ENCODE data around the gene B4GALT6.

B4GALT6 gene

GRCh38 chr18:31707815-31708214, 23.4 kb upstream of the B4GALT6 start:
- Histone ChIP-seq H2AFZ (ENCODE audit: low read depth) (no peak overlapping the region), H3K27me3 (ENCODE audit: insufficient read depth, low read depth) (no peaks in the 10 kb centered on the region), H4K20me1 (ENCODE audit: insufficient read depth) (no peaks in the 10 kb centered on the region), H3K36me3 (ENCODE audit: insufficient read depth) (no peaks in the 10 kb centered on the region), H3K4me3 (IDR thresholded peaks at IDR 0.05; ENCODE audit: insufficient read depth, low read depth, low read length) (no peak overlapping the region), H3K79me2 (ENCODE audit: insufficient read depth, low read depth) (no peaks in the 10 kb centered on the region), H3K27ac (no peak overlapping the region), H3K4me1 (ENCODE audit: low read depth, poor library complexity, severe bottlenecking) (no peaks in the 10 kb centered on the region), H3K9ac (no peak overlapping the region), H3K4me2 (no peak overlapping the region)
- TF ChIP-seq CTCF (conservative IDR thresholded peaks at IDR 0.05; ENCODE audit: low read depth, low read length), result no peak

- H3K27me3 ChIP-seq (ENCODE audit: insufficient read depth, low read depth), result no peaks in the 10 kb centered on the region
- H3K36me3 ChIP-seq (ENCODE audit: insufficient read depth), result no peaks in the 10 kb centered on the region
- H3K9ac ChIP-seq, result no peak overlapping the region
- no peaks in the 10 kb centered on the region for H3K4me1 ChIP-seq (ENCODE audit: low read depth, poor library complexity, severe bottlenecking)
- no peak overlapping the region for H3K27ac ChIP-seq
- H2AFZ ChIP-seq (ENCODE audit: low read depth), result no peak overlapping the region
- no peak overlapping the region for H3K4me3 ChIP-seq (IDR thresholded peaks at IDR 0.05; ENCODE audit: insufficient read depth, low read depth, low read length)
- no peaks in the 10 kb centered on the region for H3K79me2 ChIP-seq (ENCODE audit: insufficient read depth, low read depth)
- TF ChIP-seq CTCF (conservative IDR thresholded peaks at IDR 0.05; ENCODE audit: low read depth, low read length), result no peak
- no peak overlapping the region for H3K4me2 ChIP-seq
- no peaks in the 10 kb centered on the region for H4K20me1 ChIP-seq (ENCODE audit: insufficient read depth)
Measured at GRCh38 chr18:31702449-31702848, 18.1 kb upstream of the B4GALT6 start.

GRCh38 chr18:31701744-31702143, 17.4 kb upstream of the B4GALT6 start:
- Histone ChIP-seq H2AFZ (ENCODE audit: low read depth) (no peak overlapping the region), H3K27me3 (ENCODE audit: insufficient read depth, low read depth) (no peaks in the 10 kb centered on the region), H3K4me3 (IDR thresholded peaks at IDR 0.05; ENCODE audit: insufficient read depth, low read depth, low read length) (no peak overlapping the region), H3K27ac (no peak overlapping the region), H3K9ac (no peak overlapping the region), H4K20me1 (ENCODE audit: insufficient read depth) (no peaks in the 10 kb centered on the region), H3K4me1 (ENCODE audit: low read depth, poor library complexity, severe bottlenecking) (no peaks in the 10 kb centered on the region), H3K79me2 (ENCODE audit: insufficient read depth, low read depth) (no peaks in the 10 kb centered on the region), H3K36me3 (ENCODE audit: insufficient read depth) (no peaks in the 10 kb centered on the region), H3K4me2 (no peak overlapping the region)
- TF ChIP-seq CTCF (conservative IDR thresholded peaks at IDR 0.05; ENCODE audit: low read depth, low read length), result no peak

GRCh38 chr18:31700990-31701389, 16.6 kb upstream of the B4GALT6 start:
- no peaks in the 10 kb centered on the region for H4K20me1 ChIP-seq (ENCODE audit: insufficient read depth)
- H3K27me3 ChIP-seq (ENCODE audit: insufficient read depth, low read depth), result no peaks in the 10 kb centered on the region
- H3K9ac ChIP-seq, result no peak overlapping the region
- no peaks in the 10 kb centered on the region for H3K79me2 ChIP-seq (ENCODE audit: insufficient read depth, low read depth)
- no peaks in the 10 kb centered on the region for H3K36me3 ChIP-seq (ENCODE audit: insufficient read depth)
- no peak for TF ChIP-seq CTCF (conservative IDR thresholded peaks at IDR 0.05; ENCODE audit: low read depth, low read length)
- no peak overlapping the region for H2AFZ ChIP-seq (ENCODE audit: low read depth)
- no peak overlapping the region for H3K4me3 ChIP-seq (IDR thresholded peaks at IDR 0.05; ENCODE audit: insufficient read depth, low read depth, low read length)
- no peak overlapping the region for H3K4me2 ChIP-seq
- H3K4me1 ChIP-seq (ENCODE audit: low read depth, poor library complexity, severe bottlenecking), result no peaks in the 10 kb centered on the region
- H3K27ac ChIP-seq, result no peak overlapping the region

Measured in KMS-11 (cell line).